ENCODE results near the gene AKR7A2. TPM values are rescaled to one million over a fixed set of nuclear protein-coding genes. Genes with fewer than 3 reads are reported as not detected.

The AKR7A2 gene
- polyA plus RNA-seq, 3 donors = 19.5 to 117 (median 89.3) TPM

DNA sequence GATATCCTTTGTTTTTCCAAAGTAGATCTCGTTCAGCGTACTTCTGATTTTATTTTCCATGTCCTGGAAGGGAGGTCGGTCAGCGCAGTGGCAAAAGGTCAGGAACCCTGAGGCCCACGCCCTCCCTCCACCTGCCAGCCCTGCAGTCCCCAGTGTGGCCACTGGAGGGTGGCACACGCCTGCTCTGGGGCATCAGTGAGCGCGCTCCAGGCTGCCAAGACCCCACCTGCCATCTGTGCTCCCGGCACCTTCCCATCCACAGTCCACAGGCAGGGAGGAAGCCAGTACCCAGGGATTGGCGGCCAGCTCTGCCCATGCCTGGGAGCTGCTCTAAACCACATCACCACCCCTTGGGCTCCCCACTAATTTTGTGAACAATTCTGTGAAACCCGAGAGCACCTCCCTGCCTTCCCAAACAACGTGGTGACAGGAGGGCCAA, 32.4 kb upstream of the AKR7A2 start:
- no peak overlapping the region for H3K4me3 Mint-ChIP-seq

DNA sequence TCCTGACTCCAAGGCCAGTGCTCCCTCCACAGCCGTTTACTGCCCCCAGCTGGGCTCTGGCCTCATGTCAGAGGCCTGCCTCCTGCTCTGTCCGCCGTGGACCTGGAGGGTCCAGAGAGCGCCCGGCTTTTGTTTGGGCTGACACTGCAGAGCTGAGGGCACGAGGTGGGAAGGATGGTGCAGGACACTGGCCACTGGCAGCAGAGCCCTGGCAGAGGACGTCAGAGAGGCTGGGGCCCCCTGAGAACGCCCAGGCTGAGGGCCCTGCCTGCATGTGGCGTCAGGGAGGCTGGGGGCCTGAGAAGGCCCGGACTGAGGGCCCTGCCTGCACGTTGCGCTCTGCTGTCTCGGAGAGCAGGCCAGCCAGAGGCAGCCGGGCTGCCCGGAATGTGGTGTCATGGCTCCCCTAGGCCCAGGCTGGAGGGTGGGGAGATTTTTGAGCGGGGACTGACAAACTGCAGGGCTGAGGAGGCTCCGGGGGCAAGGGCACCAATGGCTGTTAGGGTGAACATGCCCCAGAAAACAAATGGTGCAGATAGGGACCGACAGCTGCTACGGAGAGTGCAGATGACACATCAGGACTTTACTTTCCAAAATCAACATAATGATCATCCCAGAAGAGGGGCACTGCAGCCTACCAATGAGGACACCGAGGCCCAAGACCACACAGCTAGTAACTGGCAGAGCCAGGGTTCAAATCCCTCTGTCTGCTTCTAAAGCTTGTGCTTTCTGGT, 31.8 kb upstream of the AKR7A2 start:
- Mint-ChIP-seq H3K36me3 (peaks cover 63 to 76% of the 10 kb centered on the region in 2 donors), H3K27ac (peak overlapping the region in 1 of 7 donors; percentile 16), H3K9me3 (peaks cover 0 to 2% (median 0%) of the 10 kb centered on the region in 7 donors), H3K4me1 (peaks cover 30% of the 10 kb centered on the region), H3K27me3 (ENCODE audit: low read depth in 3 of 3) (no peaks in the 10 kb centered on the region), H3K4me3 (no peak overlapping the region)
- TF ChIP-seq, protein P1, sequence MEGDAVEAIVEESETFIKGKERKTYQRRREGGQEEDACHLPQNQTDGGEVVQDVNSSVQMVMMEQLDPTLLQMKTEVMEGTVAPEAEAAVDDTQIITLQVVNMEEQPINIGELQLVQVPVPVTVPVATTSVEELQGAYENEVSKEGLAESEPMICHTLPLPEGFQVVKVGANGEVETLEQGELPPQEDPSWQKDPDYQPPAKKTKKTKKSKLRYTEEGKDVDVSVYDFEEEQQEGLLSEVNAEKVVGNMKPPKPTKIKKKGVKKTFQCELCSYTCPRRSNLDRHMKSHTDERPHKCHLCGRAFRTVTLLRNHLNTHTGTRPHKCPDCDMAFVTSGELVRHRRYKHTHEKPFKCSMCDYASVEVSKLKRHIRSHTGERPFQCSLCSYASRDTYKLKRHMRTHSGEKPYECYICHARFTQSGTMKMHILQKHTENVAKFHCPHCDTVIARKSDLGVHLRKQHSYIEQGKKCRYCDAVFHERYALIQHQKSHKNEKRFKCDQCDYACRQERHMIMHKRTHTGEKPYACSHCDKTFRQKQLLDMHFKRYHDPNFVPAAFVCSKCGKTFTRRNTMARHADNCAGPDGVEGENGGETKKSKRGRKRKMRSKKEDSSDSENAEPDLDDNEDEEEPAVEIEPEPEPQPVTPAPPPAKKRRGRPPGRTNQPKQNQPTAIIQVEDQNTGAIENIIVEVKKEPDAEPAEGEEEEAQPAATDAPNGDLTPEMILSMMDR (IDR thresholded peaks at IDR 0.05) = no peak
- H2AFZ ChIP-seq (ENCODE audit: insufficient read depth, low read depth, low read length, poor library complexity, severe bottlenecking) = no peak overlapping the region
- H3K9ac ChIP-seq (ENCODE audit: insufficient read depth, low read length, poor library complexity, severe bottlenecking) = no peak overlapping the region
- H3K4me3 ChIP-seq (replicated peaks in 1 of 3; ENCODE audit: low read depth in 2 of 3, low read length in 3 of 3) = no peak overlapping the region
- intact Hi-C loops (cut with micrococcal nuclease) = loop anchor here in 1 of 2 donors (10.0 kb wide), 1 partner anchor 311 kb away; no protein-coding TSS in a partner anchor
- H3K27me3 ChIP-seq (ENCODE audit: control insufficient read depth in 2 of 2, insufficient read depth in 2 of 2, low read length in 2 of 2) = no peaks in the 10 kb centered on the region
- H3K4me1 ChIP-seq (ENCODE audit: control insufficient read depth in 1 of 2, insufficient read depth in 2 of 2, low read length in 2 of 2) = peaks cover 31 to 34% of the 10 kb centered on the region in 2 donors
- 97% methylated on average over 19 of the region's 20 CpGs for WGBS (ENCODE audit: insufficient coverage)
- no peak overlapping the region for H3K4me2 ChIP-seq (replicated peaks; ENCODE audit: extremely low read depth, low read length, poor library complexity, severe bottlenecking)
- H4K20me1 ChIP-seq (ENCODE audit: insufficient read depth, low read length) = peaks cover 82% of the 10 kb centered on the region
- no peak for DNase-seq
- H3K79me2 ChIP-seq (ENCODE audit: insufficient read depth, low read length) = no peaks in the 10 kb centered on the region
- H3K36me3 ChIP-seq (replicated peaks in 1 of 2; ENCODE audit: control insufficient read depth in 1 of 2, insufficient read depth in 2 of 2, low read length in 2 of 2) = peaks cover 60 to 70% of the 10 kb centered on the region in 2 donors
- no peaks in the 10 kb centered on the region for H3K9me3 ChIP-seq (replicated peaks in 1 of 2; ENCODE audit: control insufficient read depth in 1 of 2, insufficient read depth in 1 of 2, low read length in 2 of 2)
- no peak overlapping the region for H3K27ac ChIP-seq (ENCODE audit: low read depth in 1 of 2, low read length in 2 of 2)

More for the DNA sequence above, 32.4 kb upstream of the AKR7A2 start:
- WGBS (ENCODE audit: insufficient coverage) = 63% methylated on average over 12 of the region's 12 CpGs
- intact Hi-C loops (cut with micrococcal nuclease) = loop anchor here in 1 of 2 donors (10.0 kb wide), 1 partner anchor 310 kb away; no protein-coding TSS in a partner anchor
- Histone ChIP-seq H3K4me2 (replicated peaks; ENCODE audit: extremely low read depth, low read length, poor library complexity, severe bottlenecking) (no peak overlapping the region), H3K27me3 (ENCODE audit: control insufficient read depth in 2 of 2, insufficient read depth in 2 of 2, low read length in 2 of 2) (no peaks in the 10 kb centered on the region), H3K4me1 (ENCODE audit: control insufficient read depth in 1 of 2, insufficient read depth in 2 of 2, low read length in 2 of 2) (peaks cover 35 to 40% of the 10 kb centered on the region in 2 donors), H3K4me3 (replicated peaks in 1 of 3; ENCODE audit: low read depth in 2 of 3, low read length in 3 of 3) (no peak overlapping the region), H3K9me3 (replicated peaks in 1 of 2; ENCODE audit: control insufficient read depth in 1 of 2, insufficient read depth in 1 of 2, low read length in 2 of 2) (no peaks in the 10 kb centered on the region), H3K36me3 (replicated peaks in 1 of 2; ENCODE audit: control insufficient read depth in 1 of 2, insufficient read depth in 2 of 2, low read length in 2 of 2) (peaks cover 56 to 70% of the 10 kb centered on the region in 2 donors), H3K79me2 (ENCODE audit: insufficient read depth, low read length) (no peaks in the 10 kb centered on the region), H4K20me1 (ENCODE audit: insufficient read depth, low read length) (peaks cover 85% of the 10 kb centered on the region), H3K27ac (ENCODE audit: low read depth in 1 of 2, low read length in 2 of 2) (no peak overlapping the region), H2AFZ (ENCODE audit: insufficient read depth, low read depth, low read length, poor library complexity, severe bottlenecking) (no peak overlapping the region), H3K9ac (ENCODE audit: insufficient read depth, low read length, poor library complexity, severe bottlenecking) (no peak overlapping the region)
- H3K4me1 Mint-ChIP-seq = peaks cover 36% of the 10 kb centered on the region
- H3K9me3 Mint-ChIP-seq = peaks cover 0 to 2% (median 0%) of the 10 kb centered on the region in 7 donors
- peaks cover 63 to 76% of the 10 kb centered on the region in 2 donors for H3K36me3 Mint-ChIP-seq
- peak overlapping the region in 2 of 7 donors; percentile 18 to 81 for H3K27ac Mint-ChIP-seq
- no peaks in the 10 kb centered on the region for H3K27me3 Mint-ChIP-seq (ENCODE audit: low read depth in 3 of 3)
- TF ChIP-seq, protein P1 (IDR thresholded peaks at IDR 0.05) = peak; percentile 89
- DNase-seq = peak in 1 of 3 donors; percentile 21
